Measurements from ENCODE around the gene RBP2. TPM values are rescaled to one million over a fixed set of nuclear protein-coding genes. Genes with fewer than 3 reads are reported as not detected.

The RBP2 gene
- not detected in 2 replicates for total RNA-seq

- no peak for DNase-seq (ENCODE audit: low read depth in 2 of 2)
These were observed at the start of gene RBP2 for GRCh38 chr3:139476348-139476747. Gene RBP2, minus strand, starts transcription at chr3:139476516. Its CDS starts 57 bp downstream, at chr3:139476459.

- DNase-seq (ENCODE audit: low read depth in 2 of 2) = no peak
These were observed 48.7 kb upstream of the RBP2 start for GRCh38 chr3:139524841-139525636.

- no peak for DNase-seq (ENCODE audit: low read depth in 2 of 2)
These were observed 47.4 kb upstream of the RBP2 start for GRCh38 chr3:139523718-139524117.

GRCh38 chr3:139523166-139523565, 46.9 kb upstream of the RBP2 start:
- no peak for DNase-seq (ENCODE audit: low read depth in 2 of 2)

GRCh38 chr3:139522421-139522820, 46.1 kb upstream of the RBP2 start:
- no peak for DNase-seq (ENCODE audit: low read depth in 2 of 2)

GRCh38 chr3:139521816-139522215, 45.5 kb upstream of the RBP2 start:
- DNase-seq (ENCODE audit: low read depth in 2 of 2) = no peak

GRCh38 chr3:139521144-139521543, 44.8 kb upstream of the RBP2 start:
- no peak for DNase-seq (ENCODE audit: low read depth in 2 of 2)

- DNase-seq (ENCODE audit: low read depth in 2 of 2) = no peak
These were observed 43.9 kb upstream of the RBP2 start for GRCh38 chr3:139519998-139520737.

GRCh38 chr3:139518926-139519842, 42.9 kb upstream of the RBP2 start:
- no peak for DNase-seq (ENCODE audit: low read depth in 2 of 2)

GRCh38 chr3:139518306-139518705, 42.0 kb upstream of the RBP2 start:
- DNase-seq (ENCODE audit: low read depth in 2 of 2) = no peak

GRCh38 chr3:139517321-139518065, 41.2 kb upstream of the RBP2 start:
- no peak for DNase-seq (ENCODE audit: low read depth in 2 of 2)

- no peak for DNase-seq (ENCODE audit: low read depth in 2 of 2)
These were observed 38.4 kb upstream of the RBP2 start for GRCh38 chr3:139514741-139515140.

GRCh38 chr3:139509631-139510030, 33.3 kb upstream of the RBP2 start:
- DNase-seq (ENCODE audit: low read depth in 2 of 2) = no peak

GRCh38 chr3:139506766-139507165, 30.4 kb upstream of the RBP2 start:
- no peak for DNase-seq (ENCODE audit: low read depth in 2 of 2)

GRCh38 chr3:139505829-139506386, 29.6 kb upstream of the RBP2 start:
- DNase-seq (ENCODE audit: low read depth in 2 of 2) = no peak

GRCh38 chr3:139499536-139499935, 23.2 kb upstream of the RBP2 start:
- DNase-seq (ENCODE audit: low read depth in 2 of 2) = no peak

GRCh38 chr3:139493826-139494385, 17.6 kb upstream of the RBP2 start:
- DNase-seq (ENCODE audit: low read depth in 2 of 2) = no peak

- no peak for DNase-seq (ENCODE audit: low read depth in 2 of 2)
These were observed 15.7 kb upstream of the RBP2 start for GRCh38 chr3:139491966-139492365.

- no peak for DNase-seq (ENCODE audit: low read depth in 2 of 2)
These were observed 14.8 kb upstream of the RBP2 start for GRCh38 chr3:139491027-139491700.

GRCh38 chr3:139482206-139482605, 5.9 kb upstream of the RBP2 start:
- peak in 1 of 2 donors; percentile 12 for DNase-seq (ENCODE audit: low read depth in 2 of 2)

Measured in lung microvascular endothelial cell (primary cell).